HG02588 (cell line): ENCODE data around the gene ADARB1.
"Not testable (repeated sequence)": the region's sequence is repeated elsewhere in the genome, so short reads cannot be mapped to it uniquely, and the experiment has no call there.

ENCODE experiments used
- ATAC-seq: cut with Tn5 transposase; IDR thresholded peaks from one replicate; pipeline ENCODE4 v1.9.1; 2021; ENCODE audit warnings: mild to moderate bottlenecking, moderate library complexity; ENCODE audit not compliant: unreplicated experiment

The ADARB1 gene

GRCh38 chr21:45132841-45133573, 58.6 kb downstream of the ADARB1 start:
- no peak for ATAC-seq

- not testable (repeated sequence) for ATAC-seq
These were observed 59.3 kb downstream of the ADARB1 start for GRCh38 chr21:45133574-45134278.

DNA sequence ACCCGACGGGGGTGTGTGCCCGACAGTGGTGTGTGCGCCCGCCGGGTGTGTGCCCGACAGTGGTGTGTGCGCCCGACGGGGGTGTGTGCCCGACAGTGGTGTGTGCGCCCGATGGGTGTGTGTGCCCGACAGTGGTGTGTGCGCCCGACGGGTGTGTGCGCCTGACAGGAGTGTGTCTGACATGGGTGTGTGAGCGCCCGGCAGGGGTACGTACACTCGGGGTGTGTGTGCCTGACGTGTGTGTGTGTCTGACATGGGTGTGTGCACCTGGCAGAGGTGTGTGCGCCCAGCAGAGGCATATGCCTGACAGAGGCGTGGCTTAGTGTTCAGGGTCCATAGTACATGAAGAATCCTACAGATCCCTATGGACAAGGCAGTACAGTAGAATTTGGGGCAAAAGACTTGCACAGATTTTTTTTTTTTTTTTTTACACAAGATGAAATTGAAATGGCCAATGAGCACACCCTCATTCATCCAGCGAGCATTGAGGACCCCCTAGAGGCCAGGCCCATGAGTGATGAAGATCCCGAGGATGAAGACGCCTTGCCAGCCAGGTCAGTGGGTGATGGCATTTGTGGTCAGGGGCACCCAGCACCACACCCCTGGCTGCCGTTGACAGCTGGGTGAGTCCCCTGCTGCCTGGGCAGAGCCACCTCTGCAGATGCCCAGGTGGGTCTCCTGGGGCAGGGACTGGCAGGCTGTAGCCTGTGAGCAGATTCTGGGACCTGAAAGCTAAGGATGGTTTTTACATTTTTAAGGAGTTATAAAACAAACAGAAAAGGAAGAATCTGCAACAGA, 60.1 kb downstream of the ADARB1 start:
- ATAC-seq = no peak

GRCh38 chr21:45135122-45135521, 60.7 kb downstream of the ADARB1 start:
- no peak for ATAC-seq

DNA sequence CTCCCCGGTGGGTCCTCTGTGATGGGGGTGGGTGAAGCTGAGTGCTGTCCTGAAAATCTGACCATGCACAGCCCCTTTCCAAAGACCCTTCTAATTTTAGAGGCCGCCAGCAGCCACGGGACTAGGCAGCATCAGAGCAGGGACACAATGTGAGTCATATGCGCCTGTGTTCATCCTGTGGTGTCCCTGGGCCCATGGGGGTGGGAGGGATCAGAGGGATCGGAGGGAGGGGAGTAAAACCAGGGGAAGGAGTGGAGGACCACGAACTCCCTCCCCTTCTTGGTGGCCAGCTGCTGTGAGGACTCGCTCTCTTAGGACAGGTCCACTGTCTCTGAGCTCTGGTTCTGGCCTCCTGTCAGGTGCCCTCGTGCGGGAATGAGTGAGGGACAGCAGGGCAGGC, 61.5 kb downstream of the ADARB1 start:
- no peak for ATAC-seq

GRCh38 chr21:45136500-45136899, 62.1 kb downstream of the ADARB1 start:
- no peak for ATAC-seq

DNA sequence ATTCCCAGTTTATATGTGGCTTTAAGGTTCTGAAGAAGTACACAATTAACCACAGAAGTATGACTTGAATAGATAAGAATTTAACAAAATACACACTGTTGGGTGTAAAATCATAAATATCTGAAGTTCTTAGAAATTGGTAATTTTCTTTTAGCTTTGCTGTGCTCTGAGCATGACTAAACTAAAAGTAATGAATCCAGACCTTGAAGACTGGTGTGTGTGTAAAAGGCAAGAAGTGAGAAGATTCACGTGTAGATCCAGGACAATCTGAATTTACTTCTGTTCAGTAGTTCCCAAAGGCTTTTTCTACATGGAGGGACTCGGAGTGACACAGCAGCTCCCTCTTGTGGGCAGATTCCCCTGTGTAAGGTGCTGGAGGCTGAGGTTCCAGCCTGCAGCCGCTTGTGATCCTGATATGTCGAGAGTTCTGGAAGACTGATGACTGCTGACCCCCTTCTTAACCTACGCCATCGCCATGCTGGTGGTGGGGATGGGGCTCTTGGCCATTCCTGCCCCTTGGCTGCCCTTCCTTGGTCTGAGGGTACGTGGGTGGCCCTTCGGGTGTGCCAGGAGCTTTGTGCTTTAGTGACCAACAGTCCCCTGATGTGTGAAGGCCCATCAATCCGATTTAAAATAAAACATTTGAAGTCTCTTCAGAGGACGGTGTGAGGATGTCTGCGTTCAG, 62.7 kb downstream of the ADARB1 start:
- ATAC-seq = no peak

DNA sequence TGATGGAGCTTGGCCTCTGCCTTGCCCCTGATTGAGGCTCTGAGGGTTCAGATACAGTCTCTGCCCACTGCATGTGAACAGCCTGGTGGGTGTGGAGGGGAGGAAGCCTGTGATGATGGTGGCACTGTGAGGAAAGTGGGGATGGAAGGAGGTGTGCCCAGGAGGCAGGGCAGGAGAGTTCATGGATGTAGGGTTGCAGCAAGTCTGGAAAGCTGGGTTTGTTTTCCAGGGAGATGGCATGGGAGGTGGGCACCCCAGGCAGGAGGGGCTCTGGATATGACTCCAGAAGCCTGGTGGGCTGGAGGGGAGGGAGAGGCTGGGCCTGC, 63.2 kb downstream of the ADARB1 start:
- ATAC-seq = no peak

DNA sequence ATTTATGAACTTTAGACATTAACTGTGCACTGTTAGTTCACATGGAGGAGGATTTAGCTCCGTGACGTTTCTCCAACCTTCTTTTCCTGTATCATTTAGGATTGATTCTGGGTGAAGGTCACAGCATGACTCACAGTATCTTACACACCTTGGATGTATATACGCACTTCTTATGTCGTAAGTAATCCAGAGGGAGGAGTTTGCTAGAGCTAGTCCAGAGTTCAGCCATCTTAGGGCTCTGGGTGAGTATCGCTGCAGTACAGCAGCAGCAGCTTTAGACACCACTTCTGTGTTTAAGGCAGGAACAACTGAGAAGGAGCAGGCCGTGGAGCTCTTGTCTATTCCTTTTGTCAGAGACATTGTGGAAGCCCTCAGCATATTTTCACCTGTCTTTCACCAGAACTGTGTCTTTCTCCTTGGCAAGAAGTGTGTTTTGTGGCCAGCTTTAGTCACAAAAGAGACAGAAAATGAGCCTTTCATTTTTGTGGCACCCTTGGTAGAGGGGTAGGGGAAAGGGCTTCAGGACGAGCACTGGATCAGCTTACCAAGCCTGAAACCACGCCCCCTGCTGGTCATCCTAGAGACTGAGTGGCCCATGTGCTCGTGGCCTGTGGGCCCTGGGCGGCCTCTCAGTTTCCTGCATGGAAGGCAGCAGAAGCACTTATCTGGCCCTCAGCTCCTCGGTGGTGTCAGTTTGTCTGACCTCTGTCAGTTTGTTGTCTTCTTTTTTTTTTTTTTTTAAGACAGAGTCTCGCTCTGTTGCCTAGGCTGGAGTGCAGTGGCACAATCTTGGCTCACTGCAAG, 64.0 kb downstream of the ADARB1 start:
- ATAC-seq = no peak

DNA sequence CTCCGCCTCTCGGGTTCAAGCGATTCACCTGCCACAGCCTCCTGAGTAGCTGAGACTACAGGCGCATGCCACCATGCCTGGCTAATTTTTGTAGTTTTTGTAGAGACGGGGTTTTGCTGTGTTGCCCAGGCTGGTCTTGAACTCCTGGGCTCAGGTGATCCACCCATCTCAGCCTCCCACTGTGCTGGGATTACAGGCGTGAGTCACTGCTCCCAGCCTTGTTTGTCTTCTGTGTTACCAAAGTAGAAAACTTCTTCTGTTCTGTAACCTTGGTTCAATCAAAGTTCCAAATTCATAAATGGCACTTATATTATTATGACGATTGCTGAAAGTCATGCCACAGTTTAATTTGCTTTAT, 64.6 kb downstream of the ADARB1 start:
- not testable (repeated sequence) for ATAC-seq

GRCh38 chr21:45139473-45139872, 65.1 kb downstream of the ADARB1 start:
- ATAC-seq = no peak

DNA sequence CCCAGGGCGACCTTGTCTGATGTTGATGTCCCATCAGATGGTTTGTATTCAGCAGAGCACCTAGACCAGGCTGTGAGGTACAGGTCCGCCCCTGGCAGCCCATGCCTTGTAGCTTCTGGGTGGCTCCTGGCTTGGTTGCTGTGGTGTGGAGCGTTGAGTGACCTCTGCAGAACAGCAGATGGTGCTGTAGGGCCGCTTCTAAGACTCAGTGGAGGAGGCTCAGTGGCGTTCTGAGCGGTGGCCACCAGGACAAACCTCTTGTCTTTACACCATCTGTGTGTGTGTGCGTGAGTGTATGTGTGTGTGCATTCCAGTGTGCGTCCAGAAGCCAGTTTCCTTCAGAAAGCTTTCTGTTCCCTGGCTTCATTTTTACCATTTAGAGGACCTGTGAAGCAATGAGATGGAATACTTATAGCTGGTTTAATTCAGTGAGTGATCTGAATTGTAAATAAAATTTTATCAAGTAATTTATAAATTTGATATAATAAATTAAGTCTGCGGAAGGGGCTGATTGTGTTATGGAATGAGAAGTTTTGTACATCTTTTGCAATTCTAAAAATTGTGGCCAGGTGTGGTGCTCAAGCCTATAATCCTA, 66.1 kb downstream of the ADARB1 start:
- ATAC-seq = no peak

DNA sequence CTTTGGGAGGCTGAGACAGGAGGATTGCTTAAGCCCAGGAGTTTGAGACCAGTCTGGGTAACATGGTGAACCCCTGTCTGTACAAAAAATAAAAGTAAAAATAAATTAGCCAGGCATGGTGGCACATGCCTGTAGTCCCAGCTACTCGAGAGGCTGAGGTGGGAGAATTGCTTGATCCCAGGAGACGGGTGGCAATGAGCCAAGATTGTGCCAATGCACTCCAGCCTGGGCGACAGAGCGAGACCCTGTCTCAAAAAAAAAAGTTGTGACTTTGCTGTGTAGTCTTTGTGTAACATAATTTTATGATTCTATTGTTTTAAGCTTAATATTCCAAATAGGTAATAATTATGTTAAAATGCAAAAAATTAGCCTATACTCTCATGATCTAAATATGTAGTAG, 66.6 kb downstream of the ADARB1 start:
- not testable (repeated sequence) for ATAC-seq

GRCh38 chr21:45141507-45141906, 67.1 kb downstream of the ADARB1 start:
- ATAC-seq = no peak

- ATAC-seq = no peak
These were observed 68.3 kb downstream of the ADARB1 start for GRCh38 chr21:45142469-45143308.

DNA sequence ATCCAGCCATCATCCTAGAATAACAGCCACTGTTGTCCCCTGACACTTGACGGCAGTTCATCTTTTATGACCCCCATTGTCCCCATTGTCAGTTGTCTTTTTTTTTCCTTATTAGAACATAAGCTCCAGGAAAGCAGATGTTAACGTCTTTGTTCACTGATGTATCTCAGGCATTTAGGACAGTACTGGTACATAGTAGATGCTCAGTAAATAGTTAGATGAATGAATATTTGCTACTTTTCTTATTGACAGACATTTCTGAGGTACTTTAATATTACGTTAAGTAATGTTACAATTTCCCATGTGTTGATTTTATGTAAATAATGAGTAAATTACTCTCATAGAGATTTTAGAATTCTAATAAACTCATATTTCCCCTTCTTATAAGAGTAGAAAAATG, 69.5 kb downstream of the ADARB1 start:
- no peak for ATAC-seq

- ATAC-seq = no peak
These were observed 70.8 kb downstream of the ADARB1 start for GRCh38 chr21:45145146-45145545.

- ATAC-seq = not testable (repeated sequence)
These were observed 71.5 kb downstream of the ADARB1 start for GRCh38 chr21:45145846-45146245.

GRCh38 chr21:45146306-45146705, 71.9 kb downstream of the ADARB1 start:
- ATAC-seq = no peak
